Lung (tissue), 12 donors: ENCODE data around the gene KIZ. TPM values are rescaled to one million over a fixed set of nuclear protein-coding genes. Genes with fewer than 3 reads are reported as not detected.
A peak's percentile ranks its signal among the peaks of the same experiment; 100 is the strongest.

ENCODE experiments used
- ATAC-seq: fragments of 200-7000 bp; cut with Tn5 transposase; one replicate; pipeline ENCODE4 v1.9.1; 2020; ENCODE audit warnings: moderate number of reproducible peaks; ENCODE audit not compliant: insufficient read depth, low FRiP score
- DNase-seq, 3 donors: peaks; one replicate each; pipeline ENCODE4 v3.0.0-alpha.2; 2013 to 2017
- H3K27ac ChIP-seq, 2 donors: one replicate each; pipeline ENCODE4 v1.5.1; 2013; ENCODE audit warnings: mild to moderate bottlenecking in 2 of 2, moderate library complexity in 2 of 2, control low read depth in 1 of 2, inconsistent platforms in 1 of 2, low read depth in 1 of 2, low read length in 1 of 2
- H3K27me3 ChIP-seq, 3 donors: one replicate each; pipeline ENCODE4 v1.5.1; 2013; ENCODE audit warnings: low read length in 2 of 3; ENCODE audit not compliant: control insufficient read depth in 3 of 3, insufficient read depth in 3 of 3
- H3K36me3 ChIP-seq, 4 donors: one replicate each; pipeline ENCODE4 v1.5.1; 2013; ENCODE audit warnings: low read length in 4 of 4, mild to moderate bottlenecking in 1 of 4, moderate library complexity in 1 of 4; ENCODE audit not compliant: control insufficient read depth in 4 of 4, insufficient read depth in 4 of 4
- H3K4me1 ChIP-seq, 5 donors: one replicate each; pipeline ENCODE4 v1.5.1; 2013; ENCODE audit warnings: low read length in 5 of 5, mild to moderate bottlenecking in 2 of 5, moderate library complexity in 1 of 5; ENCODE audit not compliant: control insufficient read depth in 5 of 5, insufficient read depth in 5 of 5
- H3K4me3 ChIP-seq: one replicate; pipeline ENCODE4 v1.5.1; 2013; ENCODE audit warnings: mild to moderate bottlenecking, control low read depth, moderate library complexity
- H3K9ac ChIP-seq, 2 donors: one replicate each; pipeline ENCODE4 v1.5.1; 2013; ENCODE audit warnings: low read length in 2 of 2, control low read depth in 1 of 2; ENCODE audit not compliant: insufficient read depth in 1 of 2
- H3K9me3 ChIP-seq, 4 donors: one replicate each; pipeline ENCODE4 v1.5.1; 2013; ENCODE audit warnings: low read length in 3 of 4, mild to moderate bottlenecking in 1 of 4, moderate library complexity in 1 of 4; ENCODE audit not compliant: control insufficient read depth in 4 of 4, insufficient read depth in 3 of 4
- CTCF ChIP-seq: IDR thresholded peaks from 2 replicates; pipeline ENCODE4 v1.5.1; 2012; ENCODE audit warnings: mild to moderate bottlenecking; ENCODE audit errors: control extremely low read depth, extremely low read depth
- WGBS, 2 donors: extraction: QIAGEN DNeasy Blood & Tissue Kit; methylation state at CpG; one replicate each; pipeline ENCODE4 v1.1.7; 2013; 5-methylcytosine and 5-hydroxymethylcytosine counted together
- polyA plus RNA-seq, 2 donors: library from polyadenylated mRNA; stranded (reverse); fragments of 200-250 nt; gene quantifications; one replicate each; pipeline ENCODE4 v1.2.1, GENCODE V29; 2013
- total RNA-seq, 2 donors: library from RNA; depleted of rRNA in 1 of 2; stranded (reverse); fragments of >200 nt in 1 of 2; gene quantifications; one replicate each; pipeline ENCODE4 v1.2.1, GENCODE V29; 2014 to 2021
- donor health status: control.
- donor health status: control.
- donor health status: Bipolar disorder and iron deficiency.
- donor health status: healthy.
- donor health status: DM: yes; HTN: yes; CAD: no.

The KIZ gene
- total and polyA plus RNA-seq, 4 donors = 4.1 to 22.5 (median 9.1) TPM

GRCh38 chr20:21234806-21235483 lies 109.1 kb downstream of the KIZ start:
- Histone ChIP-seq H3K27ac (no peak overlapping the region), H3K9me3 (no peaks in the 10 kb centered on the region), H3K9ac (no peak overlapping the region), H3K36me3 (peaks cover 4 to 15% (median 9%) of the 10 kb centered on the region in 4 donors), H3K4me3 (no peak overlapping the region), H3K4me1 (peaks cover 0 to 11% (median 0%) of the 10 kb centered on the region in 5 donors), H3K27me3 (no peaks in the 10 kb centered on the region)
- no peak for TF ChIP-seq CTCF
- 82 to 90% methylated on average over 11 of the region's 11 CpGs for WGBS, 2 donors
- ATAC-seq (no peak), DNase-seq (peak; percentile 38 to 80 (median 80))

DNA sequence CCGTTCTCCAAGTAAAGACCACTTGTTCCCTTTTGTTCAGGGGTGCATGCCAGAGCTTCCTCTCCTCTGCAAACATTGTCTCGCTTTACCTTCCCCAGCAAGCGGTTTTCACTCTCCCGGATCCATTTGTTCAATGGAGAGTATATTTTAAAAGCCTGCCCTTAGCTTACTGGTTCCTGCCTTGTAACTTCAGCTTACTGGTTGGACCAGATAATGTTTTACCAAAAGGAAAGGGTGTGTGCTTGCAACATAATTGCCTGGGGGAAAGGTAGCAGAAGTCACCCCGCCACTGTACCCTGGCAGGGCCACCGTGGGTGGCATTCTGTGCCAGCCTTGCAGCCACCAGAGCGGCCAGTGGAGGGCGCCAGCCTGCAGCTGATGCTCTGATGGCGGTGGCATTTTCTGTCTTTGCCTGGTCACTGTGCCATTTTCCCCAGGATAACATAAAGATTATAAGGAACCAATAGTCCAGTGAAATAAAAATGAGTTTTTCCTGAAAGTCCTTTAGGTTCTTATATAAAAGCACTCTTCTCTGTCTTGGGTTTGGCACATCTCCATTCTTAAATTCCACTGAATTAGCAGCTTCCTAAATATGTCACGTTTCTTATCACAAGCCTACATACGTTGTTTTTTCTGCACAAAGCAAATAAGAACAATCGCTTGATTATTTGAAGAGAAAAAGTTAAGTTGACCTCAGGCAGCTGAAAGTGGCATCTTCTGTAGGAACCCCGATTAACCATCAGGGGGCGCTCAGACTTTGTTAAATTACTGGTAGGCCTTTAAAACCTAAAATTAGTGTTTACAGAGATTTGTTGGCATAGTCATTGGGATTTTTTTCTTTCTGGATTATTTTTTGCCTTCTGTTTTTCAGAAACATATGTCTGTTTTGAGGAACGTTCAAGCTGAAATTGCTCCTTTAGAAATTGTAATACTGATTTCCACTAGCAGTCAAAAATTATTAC lies 109.9 kb downstream of the KIZ start:
- peak; percentile 60 for TF ChIP-seq CTCF
- DNase-seq (peak; percentile 69 to 79 (median 79)), ATAC-seq (peak; percentile 80)
- Histone ChIP-seq H3K27ac (no peak overlapping the region), H3K4me3 (no peak overlapping the region), H3K9me3 (no peaks in the 10 kb centered on the region), H3K9ac (no peak overlapping the region), H3K4me1 (peaks cover 0 to 11% (median 0%) of the 10 kb centered on the region in 5 donors), H3K36me3 (peaks cover 0 to 12% (median 7%) of the 10 kb centered on the region in 4 donors), H3K27me3 (no peaks in the 10 kb centered on the region)
- WGBS, 2 donors = 22 to 25% methylated on average over 15 of the region's 15 CpGs

- Histone ChIP-seq H3K27ac (no peak overlapping the region), H3K4me1 (peaks cover 0 to 11% (median 0%) of the 10 kb centered on the region in 5 donors), H3K4me3 (no peak overlapping the region), H3K36me3 (peaks cover 0 to 6% (median 0%) of the 10 kb centered on the region in 4 donors), H3K27me3 (no peaks in the 10 kb centered on the region), H3K9me3 (no peaks in the 10 kb centered on the region), H3K9ac (no peak overlapping the region)
- ATAC-seq (no peak), DNase-seq (no peak)
- WGBS, 2 donors = 86 to 89% methylated on average over 10 of the region's 10 CpGs
- no peak for TF ChIP-seq CTCF
Measured at GRCh38 chr20:21237956-21238799, 112.3 kb downstream of the KIZ start.
